NK-92 treated with Interleukin-12 subunit alpha and Interleukin-12 subunit beta, amount 100 ng/mL, for 24 hours (cell line): ENCODE measurements around the gene LAMB2.

Experiments
- DNase-seq: peaks from one replicate; lab custom pipeline; 2025; lab: John Stamatoyannopoulos, UW

Gene LAMB2

DNA sequence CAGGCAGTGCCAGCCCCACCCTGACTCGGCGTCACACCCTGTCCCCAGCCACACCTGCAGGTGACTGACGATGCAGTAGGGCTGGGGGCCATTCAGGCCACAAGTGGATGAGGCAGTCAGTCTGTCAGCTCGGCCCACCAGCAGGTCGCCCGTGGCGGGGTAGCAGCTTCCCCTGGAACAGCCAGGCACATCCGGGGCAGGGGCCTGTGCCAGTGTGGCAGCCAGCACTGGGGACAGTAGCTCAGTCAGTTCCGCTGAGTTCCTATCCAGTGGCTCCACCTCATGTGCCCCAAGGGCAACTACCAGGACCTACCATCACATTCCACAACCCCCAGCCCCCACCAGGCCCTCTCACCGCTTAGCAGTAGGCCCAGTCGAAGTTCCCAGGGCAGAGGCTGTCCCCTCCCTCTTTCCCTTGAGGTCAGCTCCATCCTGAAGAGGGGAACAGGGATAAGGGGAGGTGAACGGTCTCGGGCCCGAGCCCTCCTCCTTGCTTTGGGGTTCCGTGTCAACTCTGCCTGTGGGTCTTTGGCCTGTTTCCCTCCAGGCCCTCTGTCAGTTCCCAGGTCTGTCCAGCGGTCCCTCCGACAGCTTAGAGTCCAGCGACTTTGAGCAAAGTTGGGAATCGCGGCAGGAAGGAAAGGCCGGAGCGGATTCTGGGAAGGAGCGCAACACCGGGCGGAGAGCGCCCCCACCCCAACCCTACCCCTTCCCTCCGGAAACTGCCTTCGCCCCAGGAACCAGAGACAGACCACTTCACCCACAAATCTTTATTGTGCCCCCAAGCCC, at the start of gene LAMB2:
TSS of gene LAMB2 (minus strand) at position 614 of the 789 bp plus-strand sequence. CDS start at position 431, 183 bp downstream.
- no peak for DNase-seq

DNA sequence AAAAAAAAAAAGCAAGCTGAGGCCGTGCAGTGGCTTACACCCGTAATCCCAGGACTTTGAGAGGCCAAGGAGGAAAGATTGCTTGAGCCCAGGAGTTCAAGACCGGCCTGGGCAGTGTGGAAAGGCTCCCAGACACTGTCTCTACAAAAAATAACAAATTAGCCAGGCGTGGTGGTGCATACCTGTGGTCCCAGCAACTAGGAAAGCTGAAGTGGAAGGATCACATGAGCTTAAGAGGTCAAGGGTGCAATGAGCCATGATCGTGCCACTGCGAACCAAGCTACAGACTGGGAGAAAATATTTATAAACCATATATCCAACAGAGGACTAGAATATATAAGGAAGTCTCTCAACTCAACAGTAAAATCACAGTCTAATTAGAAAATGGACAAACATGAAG, 48.5 kb upstream of the LAMB2 start:
- no peak for DNase-seq

DNA sequence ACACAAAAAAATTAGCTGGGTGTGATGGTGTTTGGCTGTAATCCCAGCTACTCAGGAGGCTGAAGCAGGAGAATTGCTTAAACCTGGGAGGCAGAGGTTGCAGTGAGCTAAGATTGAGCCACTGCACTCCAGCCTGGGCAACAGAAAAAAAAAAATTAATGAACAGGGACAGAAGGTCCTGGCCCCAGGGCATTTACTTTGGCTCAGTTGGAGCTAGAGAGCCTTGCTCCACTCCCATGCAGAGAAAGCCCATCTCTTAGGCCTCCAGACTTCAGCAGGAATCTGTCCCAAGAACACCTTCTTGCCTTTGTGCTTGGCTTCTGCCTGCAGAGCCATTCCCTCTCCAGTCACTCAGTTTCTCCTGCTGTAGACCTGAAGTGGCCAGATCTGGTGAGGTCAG, 47.3 kb upstream of the LAMB2 start:
- no peak for DNase-seq

DNA sequence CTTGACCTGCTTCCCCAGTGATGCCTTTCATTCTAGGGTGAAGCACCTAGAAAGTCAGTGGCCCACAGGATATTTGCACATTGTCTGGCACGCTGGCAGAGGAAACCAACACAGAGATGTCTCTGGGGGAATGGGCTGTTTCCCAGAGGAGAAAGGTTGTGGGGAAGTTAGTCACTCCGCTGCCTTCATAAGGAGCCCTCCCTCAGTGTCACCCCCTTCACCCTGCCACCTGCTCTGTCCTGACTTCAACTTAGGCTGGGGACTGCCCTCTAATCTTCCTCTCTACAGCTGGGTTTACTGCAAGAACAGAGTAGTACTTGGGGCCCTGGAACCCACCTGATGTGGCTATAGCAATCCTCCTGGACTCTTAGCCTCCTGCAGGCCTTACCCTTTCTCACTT, 44.2 kb upstream of the LAMB2 start:
- no peak for DNase-seq

DNA sequence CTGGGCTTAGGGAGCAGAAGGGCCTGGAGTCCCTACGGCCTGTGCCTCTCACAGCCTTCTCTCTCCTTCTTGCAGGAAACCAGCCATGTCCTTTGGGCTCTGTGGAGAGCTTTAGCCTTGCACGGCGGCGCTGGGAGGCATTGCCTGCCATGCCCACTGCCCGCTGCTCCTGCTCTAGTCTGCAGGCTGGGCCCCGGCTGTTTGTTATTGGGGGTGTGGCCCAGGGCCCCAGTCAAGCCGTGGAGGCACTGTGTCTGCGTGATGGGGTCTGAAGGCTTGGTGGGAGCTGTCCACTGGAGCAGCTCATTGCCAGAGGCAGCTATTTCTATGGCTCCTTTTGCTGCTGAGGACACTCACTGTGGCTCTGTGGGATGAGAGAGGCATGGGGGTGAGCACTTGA, 42.7 kb upstream of the LAMB2 start:
- no peak for DNase-seq

DNA sequence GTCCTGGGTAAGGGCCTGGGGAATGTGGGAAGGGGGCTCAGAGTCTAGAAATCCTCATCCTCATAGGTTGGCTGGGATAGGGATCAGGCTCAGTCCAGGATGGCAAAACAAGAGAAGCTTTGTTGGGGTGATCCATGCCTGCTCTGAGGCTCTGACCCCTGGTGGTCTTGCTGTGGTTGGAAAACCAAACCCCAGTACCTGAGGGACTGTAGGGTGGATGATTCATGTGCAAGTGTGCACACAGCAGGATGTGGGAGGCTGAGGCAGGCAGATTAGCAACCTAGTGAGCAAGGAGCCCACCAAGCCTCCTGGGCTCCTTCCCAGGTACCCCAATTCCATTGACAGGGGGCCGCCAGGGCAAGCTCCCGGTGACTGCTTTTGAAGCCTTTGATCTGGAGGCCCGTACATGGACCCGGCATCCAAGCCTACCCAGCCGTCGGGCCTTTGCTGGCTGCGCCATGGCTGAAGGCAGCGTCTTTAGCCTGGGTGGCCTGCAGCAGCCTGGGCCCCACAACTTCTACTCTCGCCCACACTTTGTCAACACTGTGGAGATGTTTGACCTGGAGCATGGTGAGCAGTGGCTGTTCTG, 41.6 kb upstream of the LAMB2 start:
- no peak for DNase-seq

DNA sequence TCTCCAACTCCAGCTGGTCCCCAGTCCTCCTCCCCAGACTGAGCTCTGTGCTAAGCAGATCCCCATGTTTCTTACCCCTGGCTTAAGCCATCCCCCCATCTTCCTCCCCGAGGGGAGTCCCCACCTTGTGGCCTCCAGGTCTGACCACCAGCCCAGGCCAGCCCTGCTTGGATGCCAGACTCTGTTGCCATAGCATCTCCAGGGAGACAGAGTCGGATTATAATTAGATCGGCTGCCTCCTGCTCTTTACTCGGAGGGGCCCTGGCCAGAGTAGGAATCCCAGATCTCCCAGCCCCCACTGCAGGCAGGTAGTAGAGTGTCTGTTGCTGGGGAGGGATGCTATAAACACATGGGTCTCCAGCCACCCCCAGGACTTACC, 40.9 kb upstream of the LAMB2 start:
- no peak for DNase-seq

DNA sequence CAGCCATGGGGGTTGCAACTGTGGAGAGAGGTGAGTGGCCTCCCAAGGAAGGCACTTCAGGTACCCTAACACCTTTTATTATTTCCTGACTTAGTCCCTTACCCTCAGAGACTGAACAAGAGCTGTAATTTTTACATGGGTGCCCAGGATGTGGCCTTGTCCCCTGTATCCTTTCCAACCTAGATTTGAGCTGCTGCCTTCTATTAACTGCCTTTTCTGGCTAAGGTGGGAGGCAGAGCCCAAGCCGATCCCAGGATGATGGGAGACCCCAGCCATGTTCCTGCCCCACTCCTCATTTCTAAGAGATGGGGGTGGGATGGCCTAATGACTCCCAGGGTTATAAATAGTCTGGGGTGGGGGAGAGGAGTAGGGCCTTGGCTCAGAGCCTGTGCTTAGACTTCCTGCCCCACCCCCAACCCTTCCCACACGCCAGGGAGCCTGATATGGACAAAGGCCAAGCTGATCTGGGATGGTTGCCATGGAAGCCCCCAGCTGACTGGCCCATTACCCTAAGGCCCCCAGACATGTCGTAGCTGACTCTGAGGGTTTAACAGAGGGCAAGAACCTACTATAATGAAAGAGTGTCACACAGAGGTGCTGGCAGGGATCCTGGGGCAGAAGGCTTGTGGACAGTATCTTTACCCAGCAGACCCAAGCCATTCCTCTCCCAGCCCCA, 40.4 kb upstream of the LAMB2 start:
- DNase-seq: no peak

DNA sequence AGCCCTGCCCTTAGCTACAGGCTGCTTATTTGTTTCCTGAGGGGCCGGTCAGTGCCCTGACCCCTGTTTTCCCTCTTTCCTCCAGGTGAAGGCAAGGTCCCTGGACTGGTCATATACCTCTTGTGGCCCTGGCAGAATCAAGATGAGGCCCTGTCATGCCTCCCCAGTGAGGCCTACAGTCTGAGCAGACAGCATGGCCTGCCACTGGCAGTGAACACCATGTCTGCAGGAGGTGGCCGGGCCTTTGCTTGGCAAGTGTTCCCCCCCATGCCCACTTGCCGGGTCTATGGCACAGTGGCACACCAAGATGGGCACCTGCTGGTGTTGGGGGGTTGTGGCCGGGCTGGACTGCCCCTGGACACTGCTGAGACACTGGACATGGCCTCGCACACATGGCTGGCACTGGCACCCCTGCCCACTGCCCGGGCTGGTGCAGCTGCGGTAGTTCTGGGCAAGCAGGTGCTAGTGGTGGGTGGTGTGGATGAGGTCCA, 39.7 kb upstream of the LAMB2 start:
- DNase-seq: no peak

DNA sequence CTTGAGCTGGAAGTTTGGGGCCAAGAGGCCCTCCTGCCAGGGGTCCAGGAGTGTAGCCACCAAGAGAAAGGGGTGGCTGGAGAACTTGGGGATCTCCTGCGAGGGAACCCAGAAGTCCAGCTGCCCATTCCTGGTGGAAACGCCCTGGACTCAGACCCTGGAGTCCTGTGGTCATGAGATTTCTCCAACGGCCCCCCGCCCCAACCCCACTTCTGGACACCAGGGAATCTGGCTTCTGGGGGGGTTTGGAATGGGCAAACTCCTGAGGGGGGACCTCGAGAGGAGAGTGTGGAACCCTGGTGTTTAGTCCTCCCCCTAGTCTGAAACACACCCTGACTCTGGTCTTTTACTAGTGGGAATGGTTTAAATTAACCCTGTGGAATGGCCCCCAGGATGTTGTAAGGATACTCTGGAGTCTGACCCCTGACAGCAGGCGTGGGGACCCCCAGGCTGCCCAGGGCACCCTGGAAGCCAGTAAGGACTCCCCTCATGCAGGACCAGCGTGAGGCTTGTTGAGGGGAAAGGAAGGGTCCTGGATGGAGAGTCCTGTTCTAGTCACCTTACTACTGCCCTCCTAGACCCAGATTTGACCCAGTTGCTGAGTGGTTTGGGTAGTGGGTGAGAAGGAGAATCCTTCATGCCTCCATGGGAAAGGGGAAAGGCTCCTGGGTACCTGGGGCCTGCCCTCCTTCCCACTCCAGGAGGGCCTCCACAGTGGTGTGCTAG, 39.1 kb upstream of the LAMB2 start:
- DNase-seq: no peak

DNA sequence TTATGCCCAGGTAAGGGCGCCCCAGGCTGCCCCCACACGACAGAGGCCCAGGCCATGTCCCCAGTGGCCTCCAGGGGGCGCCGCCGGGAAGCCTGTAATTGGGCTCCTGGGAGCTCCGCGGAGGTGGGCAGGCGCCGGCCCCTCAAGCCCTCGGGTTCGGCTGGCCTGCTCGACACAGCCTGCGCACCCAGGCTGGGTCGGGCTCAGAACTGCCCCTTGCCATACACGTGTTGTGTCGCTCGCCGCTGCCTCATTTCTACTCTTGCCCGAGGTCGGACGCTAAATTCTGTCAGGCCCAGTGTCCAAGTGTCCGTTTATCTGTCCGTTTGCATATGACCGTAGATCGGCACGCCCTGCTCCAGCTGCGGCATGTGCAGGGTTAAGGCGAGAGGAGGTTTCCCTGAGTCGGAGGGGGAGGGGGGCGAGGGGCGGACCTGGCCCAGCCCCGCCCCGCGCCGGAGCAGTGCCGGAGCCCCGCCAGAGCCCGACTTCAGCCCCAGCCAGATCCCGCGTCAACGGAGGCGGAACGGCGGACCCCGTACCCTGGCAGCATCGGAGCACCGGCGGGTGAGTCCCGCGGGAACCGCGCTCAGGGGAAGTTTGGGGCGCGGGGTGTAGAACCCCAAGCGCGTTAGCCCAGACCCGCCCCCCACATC, 38.4 kb upstream of the LAMB2 start, which contains the start of gene KLHDC8B:
TSS of gene KLHDC8B (plus strand) at position 480 of the 656 bp plus-strand sequence. CDS start 1,172 bp downstream, outside the sequence.
- no peak for DNase-seq

DNA sequence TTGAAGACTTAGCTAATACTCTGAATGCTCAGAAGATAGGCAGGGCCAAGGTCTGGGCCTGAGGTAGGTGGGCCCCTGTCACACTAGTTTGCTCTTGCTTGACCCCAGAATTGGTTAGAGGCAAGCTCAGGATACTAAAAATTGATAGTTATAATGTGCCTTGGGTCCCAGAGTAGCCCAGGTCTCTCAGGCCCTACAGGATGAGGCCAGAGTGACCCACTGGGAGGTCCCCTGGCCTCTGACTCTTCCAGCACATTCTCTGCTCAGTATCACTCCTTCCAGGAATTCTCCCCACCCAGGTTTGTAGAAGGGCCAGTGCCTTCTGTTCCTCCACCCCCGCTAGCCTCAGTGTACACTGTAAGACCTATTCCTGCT, 37.9 kb upstream of the LAMB2 start:
- no peak for DNase-seq

DNA sequence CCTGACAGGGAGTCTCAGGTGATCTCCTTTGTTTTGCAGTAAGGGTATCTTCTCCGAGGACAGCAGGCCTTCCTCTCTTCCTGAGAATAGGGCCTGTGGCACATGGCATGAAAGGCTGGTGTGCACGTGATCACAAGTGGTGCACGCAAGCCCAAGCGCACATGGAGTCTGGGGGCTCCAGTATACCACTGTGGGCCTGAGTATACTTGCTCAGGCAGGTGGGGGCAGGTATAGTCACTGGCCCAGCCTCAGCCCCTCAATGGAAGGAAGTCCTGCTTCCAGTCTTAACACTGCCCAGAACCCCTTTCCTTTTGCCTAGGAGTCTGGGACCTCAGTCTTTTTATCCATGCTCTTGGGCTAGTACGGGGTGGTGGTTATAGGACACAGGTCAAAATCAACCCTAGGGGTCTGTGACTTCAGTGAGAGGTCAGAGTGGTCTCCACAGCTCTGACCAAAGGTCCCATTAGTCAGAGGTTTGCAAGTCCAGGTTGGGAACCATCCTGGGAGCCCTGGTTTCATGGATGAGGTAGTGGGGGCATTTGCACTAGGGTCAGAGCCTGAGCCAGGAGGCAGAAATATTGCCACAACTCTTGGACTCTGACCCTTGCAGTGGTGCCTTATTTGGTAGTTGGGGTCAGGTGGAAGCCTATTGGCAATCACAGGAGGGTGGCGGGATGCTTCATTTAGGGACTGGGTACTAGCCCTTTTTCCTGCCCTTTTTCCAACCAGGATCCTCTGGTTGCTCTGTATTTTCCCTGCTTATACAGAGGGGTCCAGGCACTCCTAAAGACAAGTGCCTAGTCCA, 34.1 kb upstream of the LAMB2 start:
- no peak for DNase-seq

DNA sequence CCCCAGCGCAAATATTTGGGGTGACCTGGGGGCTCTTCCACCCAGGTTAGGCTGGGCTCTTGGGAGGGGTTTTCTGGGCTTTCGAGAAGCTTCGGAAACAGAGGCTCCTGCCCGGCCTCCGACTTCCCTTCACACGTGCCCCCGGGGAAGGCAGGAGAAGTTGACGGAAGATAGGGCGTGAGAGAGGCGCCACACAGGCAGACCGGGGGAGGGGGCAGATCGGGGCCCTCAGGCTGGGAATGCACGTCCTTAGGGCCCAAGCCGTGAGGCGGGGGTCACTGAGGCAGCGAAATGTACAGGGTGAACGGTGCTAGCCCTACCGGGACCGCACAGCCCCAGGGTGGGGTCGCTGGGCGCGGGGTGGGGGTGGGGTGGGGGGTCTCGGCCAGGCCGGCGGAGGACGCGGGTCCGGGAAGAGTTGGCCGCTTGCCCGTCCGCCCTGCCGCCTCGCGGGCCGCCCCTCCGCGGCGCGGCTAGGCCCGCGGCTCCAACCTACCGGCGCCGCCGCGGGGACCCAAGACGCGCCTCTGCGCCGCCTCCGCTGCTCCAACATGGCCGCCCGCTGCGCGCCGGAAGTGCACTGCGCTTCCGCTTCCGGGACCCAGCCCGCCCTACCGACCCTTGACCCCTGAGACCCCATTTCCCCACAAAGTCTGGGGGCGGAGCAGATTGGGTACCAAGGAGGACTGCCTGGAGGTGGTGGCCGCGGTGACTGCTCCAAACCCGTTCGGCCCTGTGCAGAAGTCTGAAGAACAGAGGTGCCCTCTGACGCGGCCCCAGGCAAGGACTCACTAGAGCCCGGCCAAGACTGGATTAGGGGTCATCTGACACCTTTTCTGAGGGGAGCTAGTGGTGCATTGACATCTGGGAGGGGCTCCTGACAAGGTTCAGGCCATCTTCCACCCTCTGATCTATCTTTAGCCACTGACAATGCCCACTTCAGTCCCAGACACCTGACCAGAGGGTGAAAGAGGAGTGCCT, 33.2 kb upstream of the LAMB2 start, which contains the start of gene CCDC71:
TSS of gene CCDC71 (minus strand) at position 561 of the 981 bp plus-strand sequence. CDS start 2,123 bp downstream, outside the sequence.
- peak; percentile 27 for DNase-seq

DNA sequence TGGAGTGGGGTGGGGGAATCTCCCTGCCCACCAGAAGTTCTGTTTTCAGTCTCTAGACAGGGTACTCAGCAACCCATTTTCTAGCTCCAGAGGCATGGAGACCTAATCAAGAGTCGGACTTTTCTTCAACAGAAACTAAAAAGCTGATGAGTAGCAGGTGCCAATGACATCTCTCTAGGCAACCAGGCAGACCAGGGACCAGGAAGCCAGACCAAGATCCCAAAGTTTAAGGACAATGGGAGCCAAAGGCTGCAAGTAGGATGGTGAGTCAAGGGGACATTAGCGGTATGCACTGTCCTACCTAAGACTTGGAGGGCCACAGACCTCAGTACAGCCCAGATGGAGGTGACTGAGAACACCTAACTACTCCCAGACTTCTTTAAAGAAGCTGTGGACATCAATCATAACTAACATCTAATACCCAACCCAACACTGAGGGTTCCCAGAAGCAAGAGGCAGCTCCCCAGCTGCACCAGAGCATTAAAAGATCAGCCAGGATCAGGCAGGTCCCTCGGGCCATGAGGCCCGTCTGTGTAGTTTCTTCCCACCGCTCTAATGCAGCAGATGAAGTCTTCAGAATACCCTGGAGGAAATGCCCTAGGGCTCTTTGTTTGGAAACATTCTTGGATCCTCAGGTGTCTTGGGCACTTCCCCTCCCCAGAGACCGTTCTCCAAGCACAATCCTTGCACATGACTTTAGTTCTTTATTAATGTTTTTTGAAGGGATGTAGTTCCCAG, 32.3 kb upstream of the LAMB2 start:
- no peak for DNase-seq

DNA sequence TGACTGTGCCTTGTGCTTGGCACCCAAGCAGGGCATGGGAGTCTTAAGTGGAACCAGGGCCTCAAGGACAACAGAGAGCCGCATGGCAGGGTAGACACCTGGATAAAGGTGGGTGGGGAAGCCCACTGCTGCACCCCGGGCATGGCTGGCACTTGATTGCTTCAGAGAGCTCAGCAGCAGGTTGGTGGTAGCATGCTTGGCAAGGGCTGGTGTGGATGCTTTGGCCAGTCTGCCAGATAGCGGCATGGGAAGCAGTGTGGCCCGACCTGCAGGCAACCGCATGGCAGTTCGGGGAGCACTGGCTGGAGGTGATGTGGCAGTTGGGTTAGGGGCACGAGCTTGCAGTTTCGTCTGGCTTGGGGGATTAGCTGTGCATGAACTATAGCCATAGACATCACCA, 30.8 kb upstream of the LAMB2 start:
- DNase-seq: no peak

DNA sequence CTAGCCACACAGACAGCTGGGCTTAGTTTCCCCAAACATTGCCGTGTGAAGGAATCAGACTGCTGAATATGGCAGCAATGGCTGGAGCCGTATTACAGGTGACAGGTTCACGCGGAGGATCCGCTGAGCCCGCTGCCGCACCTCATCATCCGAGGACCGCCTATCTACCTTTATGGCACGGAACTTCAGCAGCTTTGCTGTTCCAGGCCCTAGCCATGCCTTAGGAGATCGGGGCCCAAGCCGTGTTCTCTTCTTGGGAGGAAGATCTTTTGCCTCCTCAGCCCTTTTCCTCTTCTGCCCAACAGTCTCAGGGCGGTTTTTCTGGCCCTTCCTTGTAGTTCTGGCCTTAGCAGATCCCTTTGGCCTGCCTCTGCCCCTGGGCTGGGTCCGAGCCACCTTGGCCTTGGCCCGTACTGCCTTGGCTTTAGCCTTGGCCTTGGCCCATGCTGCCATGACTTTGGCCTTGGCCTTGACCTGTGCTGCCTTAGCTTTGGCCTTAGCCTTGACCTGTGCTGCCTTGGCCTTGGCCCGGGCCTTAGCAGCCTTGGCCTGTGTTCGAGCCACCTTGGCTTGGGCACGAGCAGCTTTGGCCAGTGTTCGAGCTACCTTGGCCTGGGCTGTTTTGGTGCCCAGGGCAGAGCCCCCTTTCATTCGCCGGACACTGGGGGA, 30.0 kb upstream of the LAMB2 start:
- no peak for DNase-seq

DNA sequence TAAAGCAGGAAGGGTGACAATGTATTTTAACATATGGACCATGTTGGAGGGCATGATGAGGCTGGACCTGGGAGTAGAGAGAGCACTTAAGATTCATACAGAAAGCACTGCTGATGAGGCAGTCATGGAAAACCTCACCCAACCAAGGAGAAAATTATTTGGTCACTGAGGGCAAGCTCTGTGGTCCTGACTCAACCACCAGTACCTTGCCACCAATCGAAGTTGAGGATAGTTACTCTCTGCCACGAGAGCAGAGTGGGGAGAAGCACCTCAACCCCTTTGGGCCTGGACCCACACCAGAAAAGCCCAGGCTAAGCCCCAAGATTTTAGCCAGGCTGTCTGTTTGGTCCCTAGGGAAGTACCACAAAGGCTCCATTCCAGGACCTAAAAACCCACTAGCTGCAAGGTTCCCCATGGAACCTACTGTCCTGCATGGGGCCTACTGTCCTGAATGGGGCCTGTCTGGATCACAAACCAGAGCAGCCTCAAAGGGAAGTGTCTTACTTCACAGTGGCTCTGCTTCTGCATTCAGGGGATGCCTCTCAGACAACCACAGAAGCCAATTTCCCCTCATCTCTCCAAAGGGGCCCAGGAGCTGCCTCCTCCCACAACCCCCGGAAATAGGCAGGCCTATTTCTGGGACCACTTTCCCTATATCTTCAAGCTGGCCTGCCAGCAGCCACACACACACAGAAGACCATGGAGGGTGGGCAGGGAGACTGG, 29.1 kb upstream of the LAMB2 start:
- no peak for DNase-seq
